HCT116 (cell line): Measurements from ENCODE around the gene PPFIA2.
"Not testable (repeated sequence)": the region's sequence is repeated elsewhere in the genome, so short reads cannot be mapped to it uniquely, and the experiment has no call there.

Experiments
- CBX3 ChIP-seq: IDR thresholded peaks from 2 replicates; pipeline ENCODE4 v1.6.1; 2012; ENCODE audit warnings: low read depth
- CEBPB ChIP-seq: IDR thresholded peaks from 2 replicates; pipeline ENCODE4 v1.6.1; 2012; ENCODE audit warnings: low read depth
- CTCF ChIP-seq, 3 experiments: fragments of 200-600 bp in 1 of 3; sonication (generic) in 1 of 3; IDR thresholded peaks in 2 of 3; conservative IDR thresholded peaks in 1 of 3; 2 replicates each; pipeline ENCODE4 v1.5.1; 2012 to 2017; ENCODE audit warnings: low read depth in 2 of 3, low read length in 2 of 3, antibody characterized with exemption in 1 of 3, borderline replicate concordance in 1 of 3, control low read depth in 1 of 3, mild to moderate bottlenecking in 1 of 3, mixed read lengths in 1 of 3, mixed run types in 1 of 3, moderate library complexity in 1 of 3; ENCODE audit not compliant: insufficient read depth in 1 of 3
- EZH2 ChIP-seq: fragments of 200-600 bp; sonication (generic); IDR thresholded peaks from 2 replicates; pipeline ENCODE4 v1.6.1; 2017; ENCODE audit warnings: antibody characterized with exemption, mixed run types
- EZH2phosphoT487 ChIP-seq: fragments of 200-600 bp; IDR thresholded peaks from 2 replicates; pipeline ENCODE4 v1.6.1; 2018; ENCODE audit warnings: antibody characterized with exemption, borderline replicate concordance
- POLR2A ChIP-seq: IDR thresholded peaks from 2 replicates; pipeline ENCODE4 v1.7.0; 2011; ENCODE audit warnings: borderline replicate concordance; ENCODE audit not compliant: insufficient read depth, insufficient read length; ENCODE audit errors: extremely low read depth
- REST ChIP-seq: IDR thresholded peaks from 2 replicates; pipeline ENCODE4 v1.6.1; 2012; ENCODE audit warnings: low read depth
- SP1 ChIP-seq: IDR thresholded peaks from 2 replicates; pipeline ENCODE4 v1.6.1; 2012; ENCODE audit warnings: low read depth
- ZBTB33 ChIP-seq: IDR thresholded peaks from 2 replicates; pipeline ENCODE4 v1.6.1; 2011; ENCODE audit warnings: mild to moderate bottlenecking, low read length, moderate library complexity; ENCODE audit not compliant: insufficient replicate concordance; ENCODE audit errors: extremely low read depth

- TF ChIP-seq CTCF (IDR thresholded peaks at IDR 0.05 in 2 of 3, conservative IDR thresholded peaks at IDR 0.05 in 1 of 3; ENCODE audit: borderline replicate concordance in 1 of 3, insufficient read depth in 1 of 3, low read depth in 2 of 3, low read length in 2 of 3); CEBPB; CBX3; POLR2A; SP1; REST; EZH2; EZH2phosphoT487; ZBTB33: not testable (repeated sequence)
Observed at GRCh38 chr12:81590703-81591102, 168.4 kb downstream of the PPFIA2 start.
